ENCODE data around the gene AAR2.

The AAR2 gene

DNA sequence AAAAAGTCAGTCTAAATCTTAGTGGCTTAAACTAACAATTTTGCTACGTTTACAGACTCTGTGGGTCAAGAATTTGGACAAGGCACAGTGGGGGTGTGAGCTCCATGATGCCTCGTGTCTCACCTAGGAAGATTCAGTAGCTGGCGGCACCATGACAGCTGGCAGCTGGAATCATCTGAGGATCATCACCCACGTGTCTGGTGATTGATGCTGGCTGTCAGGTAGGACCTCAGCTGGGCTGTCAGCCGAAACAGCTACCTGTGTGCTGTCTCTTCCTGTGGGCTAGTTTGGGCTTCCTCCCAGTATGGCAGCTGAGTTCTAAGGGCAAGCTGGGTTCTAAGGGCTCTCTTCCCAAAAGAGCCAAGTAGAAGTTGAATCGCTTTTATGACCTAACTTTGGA is 43.5 kb downstream of the AAR2 start:
- no peak for DNase-seq (ENCODE audit: low read depth)

DNA sequence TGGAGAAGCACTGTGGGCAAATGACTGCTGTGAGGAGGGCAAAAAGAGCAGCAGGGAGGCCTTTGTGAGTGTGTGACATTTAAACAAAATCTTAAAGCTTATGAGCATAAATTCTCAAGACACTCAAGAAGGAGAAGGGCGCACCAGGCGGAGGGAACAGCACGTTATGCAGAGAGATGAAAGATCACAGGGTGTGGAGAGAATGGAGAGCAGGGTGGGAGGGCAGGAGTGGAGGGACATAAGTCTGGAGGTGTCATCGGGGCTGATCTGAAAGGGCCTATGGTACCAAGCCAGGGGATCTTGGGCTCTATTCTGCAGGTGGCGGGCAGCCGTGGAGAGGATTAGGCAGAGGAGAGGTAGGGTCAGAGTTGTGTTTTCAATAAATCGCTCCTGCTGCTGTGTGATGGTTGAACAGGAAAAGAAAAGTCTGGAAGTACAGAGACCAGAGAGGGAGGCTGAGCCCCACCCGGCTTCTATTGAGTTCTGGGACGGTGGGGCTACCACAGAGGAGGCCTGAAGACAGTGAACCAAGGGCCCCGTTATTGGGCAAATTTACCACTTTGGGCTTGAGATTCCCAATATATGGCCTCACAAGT is 45.6 kb downstream of the AAR2 start:
- DNase-seq (ENCODE audit: low read depth), result no peak

DNA sequence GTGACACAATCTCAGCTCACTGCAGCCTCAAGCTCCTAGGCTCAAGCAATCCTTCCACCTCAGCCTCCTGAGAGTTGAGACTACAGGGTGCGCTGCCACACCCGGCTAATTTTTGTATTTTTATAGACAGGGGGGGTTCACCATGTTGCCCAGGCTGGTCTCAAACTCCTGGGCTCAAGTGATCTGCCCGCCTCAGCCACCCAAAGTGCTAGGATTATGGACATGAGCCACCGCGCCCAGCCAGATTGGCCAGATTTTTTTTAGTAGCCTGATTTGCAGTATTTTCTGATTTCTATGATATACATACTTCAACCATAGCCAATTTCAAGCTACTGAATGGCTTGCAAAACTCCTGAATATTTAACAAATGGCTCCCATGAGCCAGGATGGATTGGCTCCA is 48.5 kb downstream of the AAR2 start:
- DNase-seq (ENCODE audit: low read depth), result no peak

DNA sequence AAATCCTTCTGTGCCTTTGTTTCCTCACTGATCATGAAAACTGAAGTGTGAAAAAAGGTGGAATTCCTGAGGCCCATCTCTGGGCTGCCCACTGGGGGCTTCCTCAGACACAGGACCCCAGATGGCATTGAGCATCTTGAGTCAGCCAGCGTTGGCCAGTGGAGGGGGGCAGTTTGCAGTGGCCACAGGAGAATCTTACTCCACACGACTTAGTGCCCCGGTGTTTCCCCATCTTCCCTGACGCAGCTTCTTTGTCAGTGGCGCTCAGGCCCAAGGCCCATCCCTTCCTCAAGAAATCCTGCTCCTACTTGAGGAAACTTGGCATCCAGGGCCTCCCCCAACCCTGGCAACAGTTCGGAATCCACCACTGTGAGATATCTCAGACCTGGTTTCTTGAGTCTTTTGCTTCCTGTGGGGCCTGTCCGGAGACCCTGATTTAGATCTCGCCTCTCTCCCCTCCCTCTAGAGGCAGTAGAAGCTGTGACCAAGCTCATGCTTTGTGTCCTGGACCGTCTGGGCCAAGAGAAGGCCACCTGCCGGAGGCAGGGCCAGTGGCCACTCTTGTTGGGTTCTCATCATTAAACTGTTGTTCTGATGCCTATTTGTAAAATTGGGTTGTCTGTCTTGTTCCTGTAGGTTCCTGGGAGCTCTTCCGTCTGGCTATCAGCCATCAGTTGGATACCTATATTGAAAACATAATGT is 49.6 kb downstream of the AAR2 start:
- no peak for DNase-seq (ENCODE audit: low read depth)

GRCh38 chr20:36297656-36298055 is 61.4 kb downstream of the AAR2 start:
- DNase-seq (ENCODE audit: low read depth), result no peak

- DNase-seq (ENCODE audit: low read depth), result no peak
Observed at GRCh38 chr20:36298061-36298460, 61.8 kb downstream of the AAR2 start.

GRCh38 chr20:36298795-36299339 is 62.6 kb downstream of the AAR2 start:
- no peak for DNase-seq (ENCODE audit: low read depth)

DNA sequence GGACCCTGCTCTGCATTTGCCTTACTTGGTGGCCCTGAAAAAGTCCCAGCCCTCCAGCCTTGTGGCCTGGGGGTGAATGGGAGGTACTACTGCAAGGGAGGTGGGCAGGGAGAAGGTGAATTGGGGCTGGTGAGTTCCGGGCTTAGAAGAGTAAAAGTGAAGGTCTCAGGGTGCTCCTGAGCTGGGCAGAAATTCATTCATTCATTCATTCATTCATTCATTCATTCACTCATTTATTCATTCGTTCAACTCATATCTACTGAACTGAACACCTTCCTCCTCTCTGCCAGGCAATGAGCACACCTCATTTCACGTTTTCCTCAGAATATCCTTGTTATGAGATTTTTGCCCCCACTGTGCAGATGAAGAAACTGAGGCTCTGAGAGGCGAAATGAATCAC is 63.2 kb downstream of the AAR2 start:
- no peak for DNase-seq (ENCODE audit: low read depth)

DNA sequence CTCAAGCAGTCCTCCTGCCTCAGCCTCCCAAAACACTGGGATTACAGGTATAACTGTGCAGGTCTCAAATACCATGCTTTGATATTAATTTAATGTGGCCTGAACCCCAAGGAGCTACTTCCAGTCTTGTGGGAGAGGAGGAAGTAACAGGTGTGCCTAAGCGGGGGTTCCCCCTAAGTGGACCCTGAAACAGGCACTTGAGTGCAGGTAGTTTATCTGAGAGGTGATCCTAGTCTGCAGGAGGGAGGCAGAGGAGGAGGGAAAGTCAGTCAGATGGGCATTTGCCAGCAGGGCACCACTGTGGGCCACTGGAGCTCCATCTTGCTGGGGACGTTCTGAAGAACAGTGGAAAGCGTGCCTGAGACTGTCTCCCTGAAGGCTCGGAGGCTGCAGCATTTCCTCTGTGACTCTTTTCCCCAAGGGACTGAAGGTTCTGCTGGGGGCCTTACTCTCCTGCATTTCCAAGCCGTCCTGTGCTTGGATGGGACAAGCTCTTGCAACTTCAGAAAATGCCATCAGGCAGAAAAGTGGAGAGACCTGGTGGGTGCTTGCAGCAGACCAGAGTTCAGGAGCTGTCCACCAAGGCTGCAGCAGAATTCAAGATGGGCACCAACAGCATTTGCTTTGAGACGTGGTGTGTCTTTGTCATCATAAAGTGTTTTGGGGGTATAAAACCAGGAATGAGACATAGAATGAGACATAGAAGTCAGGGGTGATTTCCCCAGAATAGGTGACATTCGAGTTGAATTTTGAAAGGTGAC is 65.3 kb downstream of the AAR2 start:
- DNase-seq (ENCODE audit: low read depth), result no peak

- no peak for DNase-seq (ENCODE audit: low read depth)
Observed at GRCh38 chr20:36303020-36303595, 66.8 kb downstream of the AAR2 start.

DNA sequence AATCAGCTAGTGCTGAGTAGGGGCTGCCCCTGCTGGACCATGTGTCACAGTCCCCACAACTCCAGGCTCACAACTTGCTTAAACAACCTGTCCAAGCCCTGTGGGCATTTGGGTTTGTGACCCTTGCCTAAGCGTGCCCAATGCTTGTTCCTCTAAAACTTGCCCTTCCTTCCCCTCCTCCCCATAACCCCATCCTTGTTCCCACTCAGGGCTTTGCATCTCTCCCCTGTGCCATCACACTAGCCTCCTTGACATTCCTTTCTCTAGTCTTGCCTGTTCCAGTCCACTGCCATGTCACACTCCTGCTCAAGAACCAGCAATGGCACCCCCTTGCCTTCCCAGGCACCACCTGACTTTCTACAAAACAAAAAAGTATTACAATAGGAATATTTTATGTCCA is 67.6 kb downstream of the AAR2 start:
- no peak for DNase-seq (ENCODE audit: low read depth)

DNA sequence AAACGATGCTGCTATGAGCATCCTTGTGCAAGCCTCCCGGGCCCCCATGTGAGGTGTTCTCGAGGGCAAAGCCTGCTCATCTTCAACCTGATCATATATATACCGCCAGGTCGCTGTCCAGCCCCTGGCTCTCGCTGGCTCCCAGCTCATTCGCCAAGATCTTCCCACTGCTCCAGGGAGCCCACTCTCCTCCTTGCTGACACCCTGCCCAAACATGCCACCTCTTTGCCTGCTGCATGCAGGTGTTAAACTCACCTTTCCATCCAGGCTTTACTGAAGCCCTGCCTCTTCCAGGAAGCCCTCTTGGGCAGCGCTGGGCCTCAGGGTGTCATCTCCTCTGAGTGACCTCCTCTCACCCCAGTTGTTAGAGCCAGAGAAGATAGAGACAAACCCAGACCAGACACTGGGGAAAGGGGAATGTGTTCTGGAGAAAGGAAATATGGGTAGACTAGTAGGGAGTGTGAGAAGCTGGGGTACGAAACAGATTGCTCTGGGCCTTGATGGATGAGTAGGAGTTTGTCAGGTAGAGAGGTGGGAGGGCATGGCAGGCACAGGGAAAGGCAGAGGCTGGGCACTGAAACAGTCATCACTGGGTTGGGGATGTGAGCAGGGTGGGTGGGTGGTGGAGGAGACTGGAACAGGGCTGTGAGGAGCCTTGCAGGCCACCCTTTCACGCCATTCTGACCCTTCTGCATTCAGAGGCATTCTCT is 68.7 kb downstream of the AAR2 start:
- no peak for DNase-seq (ENCODE audit: low read depth)

- no peak for DNase-seq (ENCODE audit: low read depth)
Observed at GRCh38 chr20:36305602-36306551, 69.6 kb downstream of the AAR2 start, which contains the start of gene DLGAP4. TSS of gene DLGAP4 (plus strand) at chr20:36306339. CDS start at chr20:36431718, 125,379 bp downstream.

Data from stimulated activated CD8-positive, alpha-beta memory T cell treated with anti-CD3 and anti-CD28 coated beads, Interleukin-12 subunit alpha, Interleukin-12 subunit beta, amount 100 ng/mL, for 1 hour (primary cell).